Neural crest cell (in vitro differentiated cells): ENCODE results near the gene YES1. TPM values are rescaled to one million over a fixed set of nuclear protein-coding genes. Genes with fewer than 3 reads are reported as not detected.
A peak's percentile ranks its signal among the peaks of the same experiment; 100 is the strongest.

Experiments
- DNase-seq: peaks from one replicate; pipeline ENCODE4 v3.0.0; 2021; ENCODE audit warnings: low read depth, mixed read lengths, low spot score
- H3K27ac Mint-ChIP-seq: one replicate; pipeline ENCODE4 v1.8.0; 2021; ENCODE audit warnings: mild to moderate bottlenecking, mixed read lengths; ENCODE audit not compliant: unreplicated experiment
- H3K27me3 Mint-ChIP-seq: 2 replicates; pipeline ENCODE4 v1.8.0; 2021; ENCODE audit warnings: low read depth, mild to moderate bottlenecking, mixed read lengths
- H3K36me3 Mint-ChIP-seq: 2 replicates; pipeline ENCODE4 v1.8.0; 2021; ENCODE audit warnings: low read depth, mild to moderate bottlenecking, mixed read lengths
- H3K4me1 Mint-ChIP-seq: 2 replicates; pipeline ENCODE4 v1.8.0; 2021; ENCODE audit warnings: mixed read lengths
- H3K4me3 Mint-ChIP-seq: one replicate; pipeline ENCODE4 v1.8.0; 2021; ENCODE audit warnings: mild to moderate bottlenecking, mixed read lengths
- H3K9me3 Mint-ChIP-seq: 2 replicates; pipeline ENCODE4 v1.8.0; 2021; ENCODE audit warnings: mixed read lengths
- total RNA-seq: library from RNA; stranded (reverse); gene quantifications from 2 replicates; pipeline ENCODE4 v1.2.1, GENCODE V29; 2021
- TF ChIP-seq, protein P1 (sequence below): fragments of 200-600 bp; sonication (generic); conservative IDR thresholded peaks from 2 replicates; pipeline ENCODE4 v1.5.0; 2021; ENCODE audit warnings: antibody characterized with exemption, mild to moderate bottlenecking

The YES1 gene
- total RNA-seq, 1 donor from 2014 or later, result 54.7 TPM

DNA sequence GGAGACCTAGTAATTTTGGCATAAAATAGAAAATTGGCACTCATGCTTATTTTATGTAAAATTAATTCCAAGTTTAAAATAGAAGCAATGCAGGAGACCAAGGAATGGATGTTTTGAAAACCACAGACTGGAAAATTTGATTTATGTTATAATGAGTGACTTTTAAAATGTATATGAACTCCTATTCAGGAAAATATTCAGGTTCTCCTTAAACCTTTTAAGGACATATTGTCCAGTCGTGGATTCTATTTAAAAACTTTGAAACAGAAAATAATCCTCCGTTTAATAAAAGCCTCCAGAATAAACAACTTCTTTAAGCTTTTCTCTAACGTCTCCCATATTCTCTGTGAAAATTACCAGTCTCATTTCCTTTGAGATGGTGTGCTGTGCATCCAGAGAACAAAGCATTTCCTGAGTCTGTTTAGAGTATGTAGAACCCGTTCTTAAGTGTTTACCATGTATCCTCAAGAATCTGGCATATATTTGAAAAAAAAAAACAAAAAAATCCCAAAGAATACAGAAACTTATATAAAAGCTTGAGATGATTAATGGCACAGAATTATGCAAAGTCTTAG, 8.6 kb upstream of the YES1 start:
- no peaks in the 10 kb centered on the region for H3K36me3 Mint-ChIP-seq
- H3K27me3 Mint-ChIP-seq, result no peaks in the 10 kb centered on the region
- TF ChIP-seq, protein P1, sequence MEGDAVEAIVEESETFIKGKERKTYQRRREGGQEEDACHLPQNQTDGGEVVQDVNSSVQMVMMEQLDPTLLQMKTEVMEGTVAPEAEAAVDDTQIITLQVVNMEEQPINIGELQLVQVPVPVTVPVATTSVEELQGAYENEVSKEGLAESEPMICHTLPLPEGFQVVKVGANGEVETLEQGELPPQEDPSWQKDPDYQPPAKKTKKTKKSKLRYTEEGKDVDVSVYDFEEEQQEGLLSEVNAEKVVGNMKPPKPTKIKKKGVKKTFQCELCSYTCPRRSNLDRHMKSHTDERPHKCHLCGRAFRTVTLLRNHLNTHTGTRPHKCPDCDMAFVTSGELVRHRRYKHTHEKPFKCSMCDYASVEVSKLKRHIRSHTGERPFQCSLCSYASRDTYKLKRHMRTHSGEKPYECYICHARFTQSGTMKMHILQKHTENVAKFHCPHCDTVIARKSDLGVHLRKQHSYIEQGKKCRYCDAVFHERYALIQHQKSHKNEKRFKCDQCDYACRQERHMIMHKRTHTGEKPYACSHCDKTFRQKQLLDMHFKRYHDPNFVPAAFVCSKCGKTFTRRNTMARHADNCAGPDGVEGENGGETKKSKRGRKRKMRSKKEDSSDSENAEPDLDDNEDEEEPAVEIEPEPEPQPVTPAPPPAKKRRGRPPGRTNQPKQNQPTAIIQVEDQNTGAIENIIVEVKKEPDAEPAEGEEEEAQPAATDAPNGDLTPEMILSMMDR, result no peak
- H3K9me3 Mint-ChIP-seq, result no peaks in the 10 kb centered on the region
- DNase-seq, result no peak
- H3K27ac Mint-ChIP-seq, result no peak overlapping the region
- H3K4me3 Mint-ChIP-seq, result no peak overlapping the region
- peaks cover 8% of the 10 kb centered on the region for H3K4me1 Mint-ChIP-seq

DNA sequence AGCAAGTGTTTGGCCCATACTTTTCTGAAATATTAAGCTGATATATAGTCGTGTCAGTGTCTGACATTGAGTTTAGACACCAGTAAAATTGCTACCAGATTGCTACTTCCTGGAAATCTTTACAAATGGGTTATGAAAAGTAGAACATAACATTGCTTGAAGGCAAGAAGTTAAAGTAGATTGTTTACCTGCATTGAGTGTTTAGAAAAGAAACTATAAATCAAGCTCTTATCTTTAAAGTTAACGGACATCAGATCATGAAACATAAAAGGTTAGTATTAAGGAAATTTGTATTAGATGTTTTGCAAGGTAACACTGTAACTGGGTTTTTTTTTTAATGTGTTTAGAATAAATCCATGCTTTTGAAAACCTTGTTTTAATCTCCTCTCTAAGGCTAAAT, 4.8 kb upstream of the YES1 start:
- no peak overlapping the region for H3K27ac Mint-ChIP-seq
- H3K9me3 Mint-ChIP-seq, result no peaks in the 10 kb centered on the region
- DNase-seq, result no peak
- H3K4me1 Mint-ChIP-seq, result peaks cover 18% of the 10 kb centered on the region
- TF ChIP-seq, protein P1, result no peak
- no peaks in the 10 kb centered on the region for H3K36me3 Mint-ChIP-seq
- H3K27me3 Mint-ChIP-seq, result no peaks in the 10 kb centered on the region
- H3K4me3 Mint-ChIP-seq, result no peak overlapping the region

DNA sequence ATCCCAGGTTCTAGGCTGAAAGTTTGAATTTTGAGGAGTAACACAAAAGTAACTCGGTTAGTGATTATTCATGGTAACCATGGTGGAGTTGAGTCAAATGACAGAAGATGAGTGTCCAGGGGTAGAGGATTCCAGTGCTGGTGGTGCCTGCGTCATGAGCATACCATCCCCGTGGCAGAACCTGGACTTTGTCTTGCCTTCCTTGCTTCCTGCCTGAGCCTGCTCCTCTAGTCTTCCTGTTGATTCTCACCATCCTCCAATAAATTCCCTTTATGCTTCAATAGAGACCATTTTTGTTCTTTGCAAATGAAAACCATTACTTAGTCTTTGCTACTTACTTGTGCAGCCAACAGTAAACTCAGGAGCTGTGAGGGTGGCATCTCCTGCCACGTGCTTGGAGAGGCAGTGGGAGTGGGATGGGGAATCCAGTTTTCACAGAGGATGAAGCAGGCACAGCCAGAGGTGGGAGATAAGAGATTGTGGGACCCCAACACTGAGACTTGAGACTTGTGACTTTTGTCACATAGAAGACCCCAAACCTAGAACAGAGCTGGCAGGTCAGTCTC, 4.1 kb upstream of the YES1 start:
- Mint-ChIP-seq H3K4me3 (peak overlapping the region; percentile 58), H3K27ac (no peak overlapping the region), H3K27me3 (no peaks in the 10 kb centered on the region), H3K36me3 (no peaks in the 10 kb centered on the region), H3K4me1 (peaks cover 18% of the 10 kb centered on the region), H3K9me3 (no peaks in the 10 kb centered on the region)
- no peak for DNase-seq
- TF ChIP-seq, protein P1, result no peak

DNA sequence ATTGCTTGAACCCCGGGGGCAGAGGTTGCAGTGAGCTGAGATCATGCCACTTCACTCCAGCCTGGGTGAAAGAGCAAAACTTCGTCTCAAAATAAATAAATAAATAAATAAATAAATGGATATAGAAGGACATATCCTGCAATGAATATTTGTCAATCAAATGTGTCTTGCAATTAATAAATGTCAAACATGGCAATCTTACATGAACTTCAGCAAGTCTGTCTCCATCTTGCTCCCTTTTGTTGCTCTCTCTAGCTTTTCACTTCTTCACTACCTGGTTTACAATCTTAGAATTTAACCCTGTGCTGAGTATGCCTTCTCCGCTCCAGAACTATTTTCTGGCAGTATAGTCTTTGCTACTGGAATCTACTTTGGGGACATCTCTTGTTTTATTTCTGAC, 3.3 kb upstream of the YES1 start:
- Mint-ChIP-seq H3K4me1 (peaks cover 17% of the 10 kb centered on the region), H3K36me3 (no peaks in the 10 kb centered on the region), H3K27me3 (no peaks in the 10 kb centered on the region), H3K4me3 (peak overlapping the region; percentile 56), H3K27ac (no peak overlapping the region), H3K9me3 (no peaks in the 10 kb centered on the region)
- DNase-seq, result no peak
- TF ChIP-seq, protein P1, result no peak

DNA sequence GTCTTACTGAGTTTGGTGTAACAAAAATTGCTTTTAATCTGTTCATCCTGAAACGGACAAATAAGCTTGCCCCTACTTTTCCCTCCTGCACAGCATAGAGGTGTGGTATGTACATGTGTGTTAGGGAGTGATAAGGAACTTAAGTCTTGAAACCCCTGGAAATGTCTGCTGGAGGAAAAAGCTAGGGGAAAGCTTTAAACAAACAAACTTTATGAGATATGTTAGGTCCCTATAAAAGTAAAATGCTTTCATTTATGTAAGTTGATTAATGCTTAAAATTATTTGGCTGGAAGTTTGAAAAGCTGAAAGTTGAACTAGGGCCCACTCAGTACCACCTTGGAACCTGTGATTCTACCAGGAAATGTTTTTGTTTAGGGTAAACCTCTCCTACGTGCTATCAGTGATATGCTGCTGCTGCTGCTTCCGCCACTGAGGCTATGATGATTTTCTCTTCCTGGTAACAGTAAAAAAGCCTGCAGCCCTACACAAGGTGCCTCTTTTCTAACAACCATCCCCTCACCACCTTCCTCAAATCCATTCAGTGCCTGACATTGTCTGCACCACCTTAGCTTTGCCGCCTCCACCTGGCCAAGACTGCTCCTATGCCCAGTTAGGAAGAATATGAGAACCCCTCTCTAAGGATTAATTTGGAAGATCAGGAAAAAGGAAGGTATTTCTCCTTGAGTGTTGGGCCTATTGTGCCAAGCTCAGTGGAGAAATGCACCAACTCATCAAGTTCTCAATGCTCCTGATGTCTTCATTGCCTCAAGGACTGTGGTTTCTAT, 2.5 kb upstream of the YES1 start:
- H3K27me3 Mint-ChIP-seq, result no peaks in the 10 kb centered on the region
- peak overlapping the region; percentile 71 for H3K4me3 Mint-ChIP-seq
- TF ChIP-seq, protein P1, result no peak
- H3K4me1 Mint-ChIP-seq, result peaks cover 25% of the 10 kb centered on the region
- no peak overlapping the region for H3K27ac Mint-ChIP-seq
- no peak for DNase-seq
- H3K9me3 Mint-ChIP-seq, result no peaks in the 10 kb centered on the region
- H3K36me3 Mint-ChIP-seq, result no peaks in the 10 kb centered on the region
